ENCODE measurements around the gene MBP. TPM values are rescaled to one million over a fixed set of nuclear protein-coding genes. Genes with fewer than 3 reads are reported as not detected.

MBP gene
- total and polyA plus RNA-seq, 3 experiments from 2014 or later = 59.5 to 196 (median 60.0) TPM

DNA sequence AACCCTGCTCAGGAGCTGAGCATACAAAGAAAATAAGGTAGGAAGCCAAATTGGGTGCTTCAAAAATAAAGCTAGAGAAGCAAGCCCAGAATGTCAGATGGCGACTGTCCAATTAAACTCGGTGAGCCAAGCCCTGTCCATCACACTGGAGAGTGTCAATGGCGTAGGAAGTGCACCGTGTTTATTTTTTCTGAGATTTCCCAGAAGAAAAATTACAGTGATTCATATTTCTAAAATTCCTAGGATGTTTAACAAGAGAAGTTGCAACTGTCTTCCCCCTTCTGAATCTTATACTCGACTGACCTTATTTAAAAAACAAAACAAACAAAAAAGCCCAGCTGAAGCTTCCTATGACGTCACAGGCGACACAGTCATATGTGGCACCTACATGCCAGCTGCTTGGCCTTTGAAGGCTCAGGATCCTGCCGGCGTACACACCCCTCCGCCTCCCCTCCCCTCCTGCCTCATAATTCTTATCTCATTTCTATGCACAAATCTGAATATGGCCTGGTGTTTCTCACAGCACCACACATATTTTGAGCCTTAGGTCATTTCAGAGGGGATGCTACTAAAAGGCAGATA is 60.8 kb downstream of the MBP start:
- peak overlapping the region; percentile 86 to 98 (median 97) for H3K27ac Mint-ChIP-seq
- Histone ChIP-seq H3K36me3 (ENCODE audit: insufficient read depth, low read length) (no peaks in the 10 kb centered on the region), H3K27me3 (ENCODE audit: insufficient read depth, low read length, poor library complexity, severe bottlenecking) (no peaks in the 10 kb centered on the region), H3K9me3 (ENCODE audit: low read length) (no peaks in the 10 kb centered on the region), H3K4me1 (ENCODE audit: insufficient read depth, low read length) (peaks cover 83% of the 10 kb centered on the region), H3K27ac (ENCODE audit: low read depth, low read length) (peak overlapping the region; percentile 40), H3K4me3 (ENCODE audit: low read length) (peak overlapping the region; percentile 6)
- DNase-seq = peak; percentile 63 to 83 (median 70)
- peaks cover 0 to 2% of the 10 kb centered on the region in 2 donors for H3K27me3 Mint-ChIP-seq
- peaks cover 0 to 50% (median 15%) of the 10 kb centered on the region in 3 donors for H3K36me3 Mint-ChIP-seq
- no peaks in the 10 kb centered on the region for H3K9me3 Mint-ChIP-seq
- CTCF ChIA-PET = interaction anchor here (0.8 to 1.8 kb wide), 7 partner anchors 9 to 481 kb away, joined by 3 to 5 read pairs (median 4); partner anchors contain the start of gene MBP
- POLR2A ChIA-PET = interaction anchor here (1.0 to 1.5 kb wide), 6 partner anchors 9 to 59 kb away, joined by 3 to 7 read pairs (median 4); no protein-coding TSS in a partner anchor
- H3K4me1 Mint-ChIP-seq = peaks cover 95 to 100% (median 98%) of the 10 kb centered on the region in 3 donors
- peak overlapping the region; percentile 39 to 78 (median 58) for H3K4me3 Mint-ChIP-seq

- H3K4me3 Mint-ChIP-seq = peak overlapping the region; percentile 39 to 78 (median 58)
- Histone ChIP-seq H3K27ac (ENCODE audit: low read depth, low read length) (peak overlapping the region; percentile 20), H3K4me3 (ENCODE audit: low read length) (no peak overlapping the region)
Observed at GRCh38 chr18:77071061-77071460, 61.5 kb downstream of the MBP start.

DNA sequence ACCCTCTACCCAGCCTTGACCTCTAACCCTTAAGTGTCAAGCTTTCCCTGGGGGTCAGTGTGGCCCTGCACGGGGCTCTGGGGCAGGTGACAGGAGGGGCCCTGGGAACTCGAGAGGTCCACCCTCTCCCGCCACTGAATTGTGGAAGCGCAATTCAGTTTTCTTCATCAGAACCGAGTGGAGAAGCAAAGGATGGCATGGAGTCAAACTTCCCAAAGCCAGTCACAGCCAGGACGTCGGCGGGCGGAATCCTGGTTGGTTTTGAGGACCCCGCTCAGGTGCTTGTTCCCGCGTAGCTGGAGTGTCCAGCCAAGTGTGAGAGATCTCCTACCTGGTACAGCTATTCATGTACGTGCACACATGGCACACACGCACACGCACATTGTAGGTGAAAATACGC is 62.0 kb downstream of the MBP start:
- Mint-ChIP-seq H3K4me3 (peak overlapping the region in 6 of 7 donors; percentile 45 to 80 (median 64)), H3K4me1 (peaks cover 99 to 100% (median 100%) of the 10 kb centered on the region in 3 donors), H3K27me3 (peaks cover 0 to 2% of the 10 kb centered on the region in 2 donors), H3K36me3 (peaks cover 1 to 46% (median 19%) of the 10 kb centered on the region in 3 donors), H3K9me3 (no peaks in the 10 kb centered on the region), H3K27ac (peak overlapping the region; percentile 93 to 98 (median 97))
- Histone ChIP-seq H3K27ac (ENCODE audit: low read depth, low read length) (peak overlapping the region; percentile 20), H3K9me3 (ENCODE audit: low read length) (no peaks in the 10 kb centered on the region), H3K27me3 (ENCODE audit: insufficient read depth, low read length, poor library complexity, severe bottlenecking) (no peaks in the 10 kb centered on the region), H3K4me3 (ENCODE audit: low read length) (no peak overlapping the region), H3K4me1 (ENCODE audit: insufficient read depth, low read length) (peaks cover 94% of the 10 kb centered on the region), H3K36me3 (ENCODE audit: insufficient read depth, low read length) (peaks cover under 1% of the 10 kb centered on the region)
- ChIA-PET CTCF (interaction anchor here (1.0 to 5.4 kb wide), 7 partner anchors 14 to 82 kb away, joined by 3 to 38 read pairs (median 3); no protein-coding TSS in a partner anchor), POLR2A (interaction anchor here (0.5 to 1.4 kb wide), 2 partner anchors 14 to 30 kb away, joined by 3 to 4 read pairs; no protein-coding TSS in a partner anchor)
- no peak for DNase-seq

More at GRCh38 chr18:77071061-77071460, 61.5 kb downstream of the MBP start:
- Mint-ChIP-seq H3K36me3 (peaks cover 0 to 45% (median 16%) of the 10 kb centered on the region in 3 donors), H3K4me1 (peaks cover 98 to 100% (median 98%) of the 10 kb centered on the region in 3 donors), H3K27me3 (peaks cover 0 to 2% of the 10 kb centered on the region in 2 donors), H3K9me3 (no peaks in the 10 kb centered on the region), H3K27ac (peak overlapping the region; percentile 93 to 98 (median 97))
- ChIA-PET POLR2A (interaction anchor here (1.4 kb wide), 1 partner anchor 30 kb away, joined by 4 read pairs; no protein-coding TSS in a partner anchor), CTCF (interaction anchor here (1.0 to 5.4 kb wide), 5 partner anchors 9 to 67 kb away, joined by 3 to 38 read pairs (median 4); no protein-coding TSS in a partner anchor)
- Histone ChIP-seq H3K9me3 (ENCODE audit: low read length) (no peaks in the 10 kb centered on the region), H3K27me3 (ENCODE audit: insufficient read depth, low read length, poor library complexity, severe bottlenecking) (no peaks in the 10 kb centered on the region), H3K36me3 (ENCODE audit: insufficient read depth, low read length) (no peaks in the 10 kb centered on the region), H3K4me1 (ENCODE audit: insufficient read depth, low read length) (peaks cover 90% of the 10 kb centered on the region)
- DNase-seq = no peak

DNA sequence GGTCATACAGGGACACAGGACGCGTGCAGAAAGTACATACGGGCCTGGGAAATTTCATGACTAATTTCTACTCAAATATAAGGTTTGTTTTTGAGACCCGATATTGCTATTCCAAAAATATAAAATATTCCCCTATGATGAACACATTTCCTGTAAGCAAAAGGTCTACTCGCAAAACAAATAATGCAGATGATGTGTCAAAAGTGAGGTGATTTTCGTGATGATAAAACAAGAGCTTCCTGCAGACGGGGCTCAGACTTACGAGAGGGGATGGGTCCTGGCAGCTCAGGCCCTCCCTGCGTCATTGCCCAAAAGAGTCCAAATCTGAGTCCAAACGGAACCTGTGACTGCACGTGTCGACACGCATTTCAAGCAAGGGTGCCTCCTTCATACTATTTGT is 62.7 kb downstream of the MBP start:
- ChIA-PET CTCF (interaction anchor here (1.0 to 5.4 kb wide), 9 partner anchors 15 to 83 kb away, joined by 3 to 38 read pairs (median 3); partner anchors contain the start of gene MBP), POLR2A (interaction anchor here (1.3 to 1.4 kb wide), 2 partner anchors 31 to 59 kb away, joined by 4 read pairs; no protein-coding TSS in a partner anchor)
- peak in 4 of 5 donors; percentile 34 to 67 (median 54) for DNase-seq
- H3K36me3 ChIP-seq (ENCODE audit: insufficient read depth, low read length) = peaks cover 4% of the 10 kb centered on the region
- H3K27me3 Mint-ChIP-seq = peaks cover 0 to 2% of the 10 kb centered on the region in 2 donors
- no peaks in the 10 kb centered on the region for H3K9me3 Mint-ChIP-seq
- H3K4me3 Mint-ChIP-seq = peak overlapping the region; percentile 22 to 80 (median 79)
- no peaks in the 10 kb centered on the region for H3K27me3 ChIP-seq (ENCODE audit: insufficient read depth, low read length, poor library complexity, severe bottlenecking)
- H3K27ac ChIP-seq (ENCODE audit: low read depth, low read length) = peak overlapping the region; percentile 62
- H3K4me1 ChIP-seq (ENCODE audit: insufficient read depth, low read length) = peaks cover 98% of the 10 kb centered on the region
- H3K36me3 Mint-ChIP-seq = peaks cover 6 to 45% (median 17%) of the 10 kb centered on the region in 3 donors
- peaks cover 98 to 100% (median 100%) of the 10 kb centered on the region in 3 donors for H3K4me1 Mint-ChIP-seq
- no peak overlapping the region for H3K4me3 ChIP-seq (ENCODE audit: low read length)
- no peaks in the 10 kb centered on the region for H3K9me3 ChIP-seq (ENCODE audit: low read length)
- peak overlapping the region; percentile 93 to 98 (median 97) for H3K27ac Mint-ChIP-seq

DNA sequence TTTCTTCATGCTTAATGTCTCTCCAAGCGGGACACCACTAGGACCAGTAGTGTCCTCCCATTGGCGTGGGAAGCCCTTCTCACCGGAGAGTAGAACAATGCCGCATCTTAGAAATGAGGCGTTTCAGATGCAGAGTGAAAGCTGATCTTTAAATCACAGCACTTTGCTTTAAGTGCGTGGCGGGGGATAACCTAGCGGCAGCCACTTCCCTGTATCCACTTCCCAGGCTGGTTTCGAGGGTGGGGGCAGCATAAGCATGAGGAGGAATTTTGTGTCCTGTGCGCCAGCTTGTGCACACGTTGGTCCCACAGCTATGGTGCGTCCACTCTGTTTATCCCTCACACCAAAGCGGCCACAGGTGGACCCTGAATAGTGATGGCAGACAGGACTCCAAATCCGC is 63.1 kb downstream of the MBP start:
- Histone ChIP-seq H3K9me3 (ENCODE audit: low read length) (no peaks in the 10 kb centered on the region), H3K27me3 (ENCODE audit: insufficient read depth, low read length, poor library complexity, severe bottlenecking) (no peaks in the 10 kb centered on the region), H3K27ac (ENCODE audit: low read depth, low read length) (peak overlapping the region; percentile 62), H3K4me3 (ENCODE audit: low read length) (no peak overlapping the region), H3K36me3 (ENCODE audit: insufficient read depth, low read length) (peaks cover 4% of the 10 kb centered on the region), H3K4me1 (ENCODE audit: insufficient read depth, low read length) (peaks cover 98% of the 10 kb centered on the region)
- peaks cover 6 to 47% (median 17%) of the 10 kb centered on the region in 3 donors for H3K36me3 Mint-ChIP-seq
- peaks cover 0 to 2% of the 10 kb centered on the region in 2 donors for H3K27me3 Mint-ChIP-seq
- peak overlapping the region; percentile 93 to 98 (median 97) for H3K27ac Mint-ChIP-seq
- CTCF ChIA-PET = interaction anchor here (0.7 to 5.4 kb wide), 12 partner anchors 14 to 142 kb away, joined by 3 to 38 read pairs (median 3); partner anchors contain the start of gene MBP
- POLR2A ChIA-PET = interaction anchor here (0.8 to 3.3 kb wide), 3 partner anchors 32 to 63 kb away, joined by 3 to 22 read pairs (median 4); partner anchors contain the start of gene MBP
- no peaks in the 10 kb centered on the region for H3K9me3 Mint-ChIP-seq
- no peak for DNase-seq
- peaks cover 98 to 100% (median 100%) of the 10 kb centered on the region in 3 donors for H3K4me1 Mint-ChIP-seq
- H3K4me3 Mint-ChIP-seq = peak overlapping the region; percentile 22 to 80 (median 79)

DNA sequence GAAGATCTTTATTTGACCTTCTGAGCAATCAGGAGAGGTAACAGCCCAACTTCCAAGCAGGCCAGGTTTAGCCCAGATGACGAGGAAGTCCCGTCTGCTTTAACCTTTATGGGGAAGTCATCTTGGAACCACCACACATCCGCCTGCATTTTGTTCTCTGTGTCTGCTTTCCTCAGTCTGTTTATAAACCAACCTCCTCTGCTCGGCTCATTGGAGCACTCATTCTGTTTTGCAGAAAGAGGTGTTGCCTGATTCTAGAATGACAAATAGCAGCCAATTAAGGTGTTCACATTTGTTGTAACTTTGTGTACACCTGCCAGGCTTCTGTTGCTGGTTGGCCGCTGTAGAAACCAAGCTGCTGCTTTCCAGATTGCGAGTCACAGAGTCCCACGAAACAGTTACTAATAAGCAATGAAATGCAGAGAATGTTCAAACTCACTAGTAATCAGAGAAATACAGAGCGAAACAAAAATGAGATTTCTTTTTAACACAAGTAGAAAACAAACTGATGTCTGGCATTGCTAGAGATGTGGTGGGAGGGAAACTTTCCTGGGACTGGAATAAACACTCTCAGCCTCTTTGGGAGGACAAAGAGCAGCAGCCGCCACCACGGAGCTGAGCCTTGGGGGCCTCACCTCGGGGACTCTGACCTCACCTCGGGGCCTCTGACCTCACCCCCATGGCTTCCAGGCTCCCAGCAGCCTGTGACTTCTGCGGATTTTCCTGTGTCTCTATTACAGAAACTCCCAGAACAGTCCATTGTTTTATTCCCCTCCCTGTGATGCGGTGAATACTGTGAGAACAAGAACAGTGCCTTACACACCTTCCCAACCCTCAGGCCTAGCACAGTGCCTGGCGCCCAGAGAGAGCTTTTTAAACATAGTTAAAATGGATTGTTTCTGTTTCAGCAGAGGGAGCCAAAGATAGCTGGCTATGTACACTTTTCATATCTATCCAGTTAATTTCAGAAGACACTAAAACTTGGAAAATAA is 64.0 kb downstream of the MBP start:
- Mint-ChIP-seq H3K27ac (peak overlapping the region; percentile 93 to 98 (median 97)), H3K4me1 (peaks cover 98 to 100% (median 100%) of the 10 kb centered on the region in 3 donors), H3K4me3 (peak overlapping the region; percentile 71 to 87 (median 79)), H3K27me3 (peaks cover 0 to 2% of the 10 kb centered on the region in 2 donors), H3K9me3 (no peaks in the 10 kb centered on the region), H3K36me3 (peaks cover 6 to 54% (median 17%) of the 10 kb centered on the region in 3 donors)
- Histone ChIP-seq H3K27me3 (ENCODE audit: insufficient read depth, low read length, poor library complexity, severe bottlenecking) (no peaks in the 10 kb centered on the region), H3K27ac (ENCODE audit: low read depth, low read length) (peak overlapping the region; percentile 62), H3K9me3 (ENCODE audit: low read length) (no peaks in the 10 kb centered on the region), H3K4me3 (ENCODE audit: low read length) (peak overlapping the region; percentile 27), H3K36me3 (ENCODE audit: insufficient read depth, low read length) (peaks cover 4% of the 10 kb centered on the region), H3K4me1 (ENCODE audit: insufficient read depth, low read length) (peaks cover 98% of the 10 kb centered on the region)
- ChIA-PET POLR2A (interaction anchor here (0.8 to 3.3 kb wide), 6 partner anchors 14 to 64 kb away, joined by 3 to 22 read pairs (median 4); partner anchors contain the start of gene MBP), CTCF (interaction anchor here (0.7 to 5.4 kb wide), 16 partner anchors 12 to 143 kb away, joined by 3 to 38 read pairs (median 3); partner anchors contain the start of gene MBP)
- DNase-seq = peak in 3 of 5 donors; percentile 53 to 74 (median 55)

Data from CD8-positive, alpha-beta memory T cell (primary cell).